Measurements from ENCODE around the gene GRK4.

The GRK4 gene

GRCh38 chr4:3017504-3017903 is 54.1 kb downstream of the GRK4 start:
- DNase-seq: no peak

DNA sequence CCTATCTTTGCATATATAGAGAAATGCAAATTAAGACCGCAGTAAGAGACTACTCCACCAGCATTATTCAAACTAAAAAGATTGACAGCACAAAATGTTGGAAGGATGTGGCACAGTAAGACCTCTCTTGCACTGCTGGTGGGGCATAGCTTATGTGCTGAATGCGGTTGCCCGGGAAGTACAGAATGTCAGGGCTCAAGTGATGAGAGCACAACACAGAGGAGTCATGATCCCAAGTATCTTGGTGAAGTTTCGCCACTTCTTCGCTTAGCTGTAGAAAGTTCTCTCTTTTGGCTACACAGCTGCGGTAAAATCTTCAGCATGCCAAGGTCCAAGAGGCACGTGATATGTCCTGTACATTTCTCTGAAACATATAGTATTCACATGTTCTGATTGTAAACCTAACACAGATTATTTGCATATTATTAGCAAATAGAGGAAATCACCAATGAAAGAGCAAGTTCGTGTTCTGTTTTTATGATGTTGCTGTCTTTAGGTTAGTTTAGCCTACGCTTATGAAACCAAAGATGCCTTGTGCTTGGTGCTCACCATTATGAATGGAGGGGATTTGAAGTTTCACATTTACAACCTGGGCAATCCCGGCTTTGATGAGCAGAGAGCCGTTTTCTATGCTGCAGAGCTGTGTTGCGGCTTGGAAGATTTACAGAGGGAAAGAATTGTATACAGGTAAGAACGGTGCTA is 55.9 kb downstream of the GRK4 start:
- no peak for DNase-seq

GRCh38 chr4:3021127-3021526 is 57.8 kb downstream of the GRK4 start:
- DNase-seq: no peak

- DNase-seq: no peak
These were observed 58.3 kb downstream of the GRK4 start for GRCh38 chr4:3021627-3022026.

- DNase-seq: no peak
These were observed 58.7 kb downstream of the GRK4 start for GRCh38 chr4:3022112-3022511.

DNA sequence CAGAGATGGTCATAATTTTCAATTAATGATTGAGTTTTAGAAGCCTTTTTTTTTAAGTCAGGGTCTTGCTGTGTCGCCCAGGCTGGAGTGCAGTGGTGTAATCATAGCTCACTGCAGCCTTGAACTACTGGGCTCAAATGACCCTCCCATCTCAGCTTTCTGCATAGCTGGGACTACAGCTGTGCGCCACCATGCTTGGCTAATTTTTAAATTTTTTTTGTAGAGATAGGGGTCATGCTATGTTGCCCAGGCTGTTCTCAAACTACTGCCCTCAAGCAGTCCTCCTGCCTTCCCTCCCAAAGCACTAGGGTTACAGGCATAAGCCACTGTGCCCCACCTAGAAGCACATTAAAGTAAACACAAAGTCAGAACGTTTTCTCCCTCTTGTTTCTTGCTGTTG is 59.3 kb downstream of the GRK4 start:
- DNase-seq: no peak

- no peak for DNase-seq
These were observed 62.5 kb downstream of the GRK4 start for GRCh38 chr4:3025881-3026280.

GRCh38 chr4:3026540-3026939 is 63.2 kb downstream of the GRK4 start:
- DNase-seq: no peak

DNA sequence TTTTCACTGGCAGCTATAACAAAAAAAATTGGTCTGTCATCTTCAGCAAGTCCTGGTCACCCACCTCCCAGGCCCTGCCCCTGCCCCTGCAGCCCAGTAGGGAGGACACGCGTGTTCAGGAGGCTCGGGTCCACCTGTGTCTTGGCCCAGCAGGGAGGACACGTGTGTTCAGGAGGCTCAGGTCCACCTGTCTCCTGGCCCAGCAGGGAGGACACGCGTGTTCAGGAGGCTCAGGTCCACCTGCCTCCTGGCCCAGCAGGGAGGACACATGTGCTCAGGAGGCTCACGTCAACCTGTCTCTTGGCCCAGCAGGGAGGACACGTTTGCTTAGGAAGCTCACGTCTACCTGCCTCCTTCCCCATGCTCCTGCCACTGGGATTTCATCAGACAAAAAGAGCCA is 66.1 kb downstream of the GRK4 start:
- DNase-seq: no peak

- peak; percentile 49 for DNase-seq
These were observed 67.4 kb downstream of the GRK4 start for GRCh38 chr4:3030566-3031356.

GRCh38 chr4:3031357-3032082 is 68.1 kb downstream of the GRK4 start:
- peak; percentile 66 for DNase-seq

- DNase-seq: no peak
These were observed 70.9 kb downstream of the GRK4 start for GRCh38 chr4:3034231-3034630.

- DNase-seq: no peak
These were observed 71.9 kb downstream of the GRK4 start for GRCh38 chr4:3035249-3035648.

DNA sequence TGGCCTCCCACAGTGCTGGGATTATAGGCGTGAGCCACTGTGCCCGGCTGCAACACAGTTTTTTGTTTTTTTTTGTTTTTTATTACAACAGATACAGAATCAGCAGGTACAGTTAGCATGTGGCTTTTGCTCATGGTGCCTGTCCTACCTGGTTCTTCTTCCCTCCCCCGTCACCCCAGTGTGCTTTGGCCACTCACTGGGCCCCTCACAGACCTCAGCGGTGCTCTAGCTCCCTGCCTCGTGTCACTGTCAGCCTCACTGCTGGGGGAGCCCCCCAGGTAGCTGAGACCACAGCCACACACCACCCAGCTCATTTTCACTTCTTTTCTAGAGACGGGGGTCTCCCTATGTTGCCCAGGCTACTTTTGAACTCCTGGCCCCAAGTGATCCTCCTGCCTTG is 72.3 kb downstream of the GRK4 start:
- no peak for DNase-seq

DNA sequence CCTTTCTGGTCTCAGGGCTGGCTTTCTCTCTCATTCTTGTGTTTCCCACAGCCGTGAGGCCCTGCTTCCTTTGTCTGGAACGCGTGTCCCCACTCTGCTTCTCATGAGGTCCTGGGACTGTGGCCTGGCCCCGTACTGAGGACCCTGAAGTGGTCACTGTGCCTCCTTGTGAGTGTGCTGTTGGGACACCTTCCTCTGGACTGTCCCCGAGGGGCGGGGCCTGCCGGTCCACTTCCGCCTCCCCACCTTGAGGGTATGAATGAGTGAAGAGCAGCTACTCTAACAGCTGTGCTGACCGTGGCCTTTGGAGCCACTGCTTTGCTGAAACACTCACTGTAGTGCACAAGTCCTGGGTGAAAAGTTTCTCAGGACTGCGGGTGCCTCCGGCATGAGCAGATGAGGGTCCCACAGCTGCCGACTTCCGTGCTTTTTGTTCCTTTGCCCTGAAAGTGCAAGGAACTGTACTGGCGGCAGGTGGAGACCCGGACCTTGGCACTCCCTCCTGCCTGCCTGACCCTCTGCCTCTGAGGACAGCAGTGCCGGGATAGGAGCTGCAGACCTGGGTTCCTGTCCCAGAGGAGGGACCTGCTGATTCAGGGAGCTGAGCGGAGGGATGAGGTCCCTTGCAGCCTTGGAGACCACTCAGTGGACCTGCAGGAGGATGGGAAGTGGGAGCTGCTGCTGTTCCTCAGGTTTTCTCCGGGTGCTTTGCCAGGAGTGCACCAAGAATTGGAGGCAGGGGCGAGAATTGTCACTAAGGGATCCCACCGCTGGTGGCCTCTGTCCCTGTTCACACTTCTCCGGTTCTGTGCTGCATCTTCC is 73.0 kb downstream of the GRK4 start:
- DNase-seq: no peak

DNA sequence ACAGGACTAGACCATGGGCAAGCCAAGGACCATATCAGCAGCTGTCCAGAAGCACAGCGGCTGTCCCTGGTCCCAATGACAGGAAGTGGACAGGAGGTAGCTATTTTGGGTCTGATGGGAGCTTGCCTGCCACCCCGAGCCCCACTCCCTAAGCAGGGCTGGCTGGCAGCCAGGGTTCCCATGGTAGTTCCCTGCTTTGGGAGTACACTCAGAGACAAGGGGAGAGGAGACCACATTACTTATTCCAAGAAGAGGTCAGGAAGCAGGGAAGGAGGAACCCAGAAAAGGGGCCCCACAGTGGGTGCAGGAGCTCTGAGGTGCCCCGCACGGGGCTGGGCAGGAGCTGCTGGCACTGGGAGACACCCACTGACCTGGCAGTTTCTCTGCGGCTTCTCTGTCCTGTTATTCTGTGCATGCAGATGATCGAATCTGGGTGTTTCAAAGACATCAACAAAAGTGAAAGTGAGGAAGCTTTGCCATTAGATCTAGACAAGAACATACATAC is 74.6 kb downstream of the GRK4 start:
- DNase-seq: peak; percentile 33

- no peak for DNase-seq
These were observed 76.5 kb downstream of the GRK4 start for GRCh38 chr4:3039706-3040366.

DNA sequence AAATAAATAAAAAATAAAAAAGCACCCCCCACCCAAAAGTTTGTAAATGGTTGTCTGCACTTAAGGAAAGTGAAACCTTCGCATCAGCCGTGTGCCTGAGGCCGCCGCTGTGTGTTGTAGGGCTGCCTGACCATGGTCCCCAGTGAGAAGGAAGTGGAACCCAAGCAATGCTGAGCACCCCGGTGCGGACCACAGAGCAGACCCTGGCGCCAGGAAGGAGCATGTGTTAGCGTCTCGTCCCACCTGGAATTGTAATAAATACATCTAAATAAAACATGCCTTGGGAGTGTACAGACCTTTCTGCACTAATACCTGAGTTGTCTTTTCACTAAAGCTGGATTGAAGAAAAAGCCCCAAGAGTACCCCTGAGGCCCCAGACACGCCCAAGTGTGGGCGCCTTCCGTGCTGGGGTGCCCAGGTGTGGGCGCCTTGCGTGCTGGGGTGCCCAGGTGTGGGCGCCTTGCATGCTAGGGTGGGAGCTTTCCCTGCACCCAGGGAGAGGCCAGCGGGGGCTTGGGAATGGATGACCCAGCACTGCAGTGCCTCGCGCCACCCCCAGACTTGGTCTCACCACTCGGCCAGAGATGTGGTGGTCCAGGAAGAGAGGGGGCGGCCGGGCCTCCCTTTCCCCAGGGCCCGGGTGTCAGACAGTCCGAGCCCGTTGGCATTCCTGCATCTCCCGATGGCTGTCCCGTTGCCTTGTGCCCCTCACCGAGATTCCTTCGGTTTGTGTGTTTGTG is 77.3 kb downstream of the GRK4 start:
- DNase-seq: no peak

DNA sequence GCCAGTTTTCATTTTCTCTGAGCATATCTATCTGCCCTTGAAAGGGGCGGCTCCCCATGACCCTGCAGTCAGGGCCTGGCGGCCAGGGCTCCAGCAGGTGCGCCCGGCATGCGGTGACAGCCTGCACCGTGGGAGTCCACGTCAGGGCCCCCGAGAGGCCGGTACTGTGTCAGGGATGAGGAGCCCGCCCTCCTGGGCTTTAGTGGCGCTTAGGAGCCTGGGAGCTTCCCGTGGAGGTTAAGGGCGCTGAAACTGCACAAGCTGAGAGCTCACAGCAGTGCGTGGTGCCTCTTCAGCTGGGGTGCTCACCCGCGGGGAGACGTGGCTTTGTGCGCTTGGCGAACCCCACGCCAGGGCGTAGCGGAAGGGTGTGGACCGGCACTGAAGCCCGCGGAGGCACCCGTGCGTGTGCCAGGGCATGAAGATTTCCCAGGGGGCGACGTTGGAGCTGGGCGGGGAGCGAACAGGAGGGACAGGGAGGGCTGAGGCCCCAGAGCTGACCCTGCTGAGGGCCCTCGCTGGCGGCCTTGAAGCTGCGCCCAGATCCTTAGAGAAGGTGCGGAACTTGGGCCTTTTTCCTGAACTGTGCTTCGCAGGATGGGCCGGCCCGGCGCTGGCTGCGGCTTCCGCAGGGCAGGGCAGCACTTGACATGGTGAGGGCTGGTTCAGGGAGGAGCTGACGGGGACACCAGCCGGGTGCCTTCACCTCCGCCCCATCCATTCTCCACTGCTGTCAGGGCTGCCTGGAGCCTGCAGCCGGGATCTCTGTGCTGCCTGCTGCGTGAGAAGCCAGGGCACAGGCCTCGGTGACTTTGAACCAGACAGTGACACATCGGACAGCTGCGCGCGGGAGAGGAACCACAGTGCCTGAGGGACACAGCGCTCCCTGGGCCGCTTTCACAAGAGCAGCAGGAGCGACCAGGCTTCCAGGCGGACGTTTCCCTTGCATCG is 78.1 kb downstream of the GRK4 start:
- peak; percentile 96 for DNase-seq

- peak; percentile 48 for DNase-seq
These were observed 78.9 kb downstream of the GRK4 start for GRCh38 chr4:3042226-3042625.
